Neural cell (in vitro differentiated cells): ENCODE measurements around the gene RIPK3. TPM values are rescaled to one million over a fixed set of nuclear protein-coding genes. Genes with fewer than 3 reads are reported as not detected.

ENCODE experiments used
- H2AFZ ChIP-seq: fragments of 200-600, 300-800 bp; sonication (generic), shearing (Covaris generic); 2 replicates; pipeline ENCODE4 v1.6.0; 2014; ENCODE audit warnings: low read depth, mild to moderate bottlenecking, antibody characterized with exemption, low read length, moderate library complexity
- H3F3A ChIP-seq: fragments of 200-600 bp; shearing (Covaris generic); 2 replicates; pipeline ENCODE4 v1.6.1; 2016; ENCODE audit warnings: mild to moderate bottlenecking, moderate library complexity, mixed read lengths, antibody characterized with exemption, low read length; ENCODE audit not compliant: insufficient read depth, poor library complexity, severe bottlenecking
- H3K27ac ChIP-seq: fragments of 200-600, 300-800 bp; sonication (generic), shearing (Covaris generic); 2 replicates; pipeline ENCODE4 v1.5.1; 2014; ENCODE audit warnings: mild to moderate bottlenecking, low read length, moderate library complexity
- H3K27me3 ChIP-seq: fragments of 300-800, 200-600 bp; sonication (generic), shearing (Covaris generic); 2 replicates; pipeline ENCODE4 v1.6.0; 2014; ENCODE audit warnings: mild to moderate bottlenecking, low read depth, low read length, moderate library complexity; ENCODE audit not compliant: insufficient read depth
- H3K36me3 ChIP-seq: fragments of 300-800, 200-600 bp; sonication (generic), shearing (Covaris generic); 2 replicates; pipeline ENCODE4 v1.5.1; 2014; ENCODE audit warnings: mild to moderate bottlenecking, antibody characterized with exemption, low read length, moderate library complexity; ENCODE audit not compliant: insufficient read depth
- H3K4me2 ChIP-seq: fragments of 300-800, 200-600 bp; sonication (generic), shearing (Covaris generic); 2 replicates; pipeline ENCODE4 v1.6.0; 2014; ENCODE audit warnings: mild to moderate bottlenecking, low read length
- H3K4me3 ChIP-seq: fragments of 300-800, 200-600 bp; sonication (generic), shearing (Covaris generic); 2 replicates; pipeline ENCODE4 v1.5.1; 2014; ENCODE audit warnings: mild to moderate bottlenecking, low read length, moderate library complexity
- H3K79me2 ChIP-seq: fragments of 200-600 bp; shearing (Covaris generic); replicated peaks from 2 replicates; pipeline ENCODE4 v1.6.0; 2014; ENCODE audit warnings: mild to moderate bottlenecking, low read length, moderate library complexity; ENCODE audit not compliant: insufficient read depth
- H3K9ac ChIP-seq: fragments of 300-800, 200-600 bp; sonication (generic), shearing (Covaris generic); 2 replicates; pipeline ENCODE4 v1.6.1; 2016; ENCODE audit warnings: mild to moderate bottlenecking, low read length, mixed read lengths
- H3K9me2 ChIP-seq: fragments of 200-600 bp; shearing (Covaris generic); 2 replicates; pipeline ENCODE4 v1.6.1; 2016; ENCODE audit warnings: mild to moderate bottlenecking, low read length, mixed read lengths; ENCODE audit not compliant: insufficient read depth
- H3K9me3 ChIP-seq: fragments of 200-600, 300-800 bp; sonication (generic), shearing (Covaris generic); 2 replicates; pipeline ENCODE4 v1.6.1; 2016; ENCODE audit warnings: mild to moderate bottlenecking, mixed run types, low read length, moderate library complexity, mixed read lengths
- H4K20me1 ChIP-seq: fragments of 200-600 bp; shearing (Covaris generic); 2 replicates; pipeline ENCODE4 v1.6.1; 2016; ENCODE audit warnings: mild to moderate bottlenecking, mixed run types; ENCODE audit not compliant: insufficient read depth
- EP300 ChIP-seq: fragments of 450-650 bp; conservative IDR thresholded peaks from 2 replicates; pipeline ENCODE4 v1.6.1; 2014; ENCODE audit warnings: antibody characterized with exemption, mild to moderate bottlenecking, moderate library complexity; ENCODE audit not compliant: poor library complexity, severe bottlenecking
- EZH2 ChIP-seq: fragments of 200-600, 300-800 bp; shearing (Covaris generic), sonication (generic); IDR thresholded peaks from 2 replicates; pipeline ENCODE4 v1.6.1; 2014; ENCODE audit warnings: antibody characterized with exemption, low read length, borderline replicate concordance, mild to moderate bottlenecking; ENCODE audit not compliant: insufficient read depth, poor library complexity, severe bottlenecking
- MXI1 ChIP-seq: fragments of 450-650 bp; conservative IDR thresholded peaks from 2 replicates; pipeline ENCODE4 v1.6.1; 2014; ENCODE audit warnings: antibody characterized with exemption, mild to moderate bottlenecking; ENCODE audit not compliant: poor library complexity, severe bottlenecking
- POLR2AphosphoS5 ChIP-seq: IDR thresholded peaks from 2 replicates; pipeline ENCODE4 v1.6.1; 2012
- RAD21 ChIP-seq: fragments of 450-650 bp; conservative IDR thresholded peaks from 2 replicates; pipeline ENCODE4 v1.6.1; 2014; ENCODE audit warnings: antibody characterized with exemption, mild to moderate bottlenecking, moderate library complexity
- SMC3 ChIP-seq: fragments of 450-650 bp; conservative IDR thresholded peaks from 2 replicates; pipeline ENCODE4 v1.6.1; 2014; ENCODE audit warnings: antibody characterized with exemption, mild to moderate bottlenecking, moderate library complexity; ENCODE audit not compliant: poor library complexity
- TAF1 ChIP-seq: IDR thresholded peaks from 2 replicates; pipeline ENCODE4 v1.6.1; 2012; ENCODE audit warnings: low read depth
- polyA plus RNA-seq: library from polyadenylated mRNA; depleted of rRNA; stranded (reverse); fragments of >200 nt; gene quantifications from 2 replicates; pipeline ENCODE4 v1.2.3, GENCODE V29; 2014
- TF ChIP-seq, protein P1 (sequence below): IDR thresholded peaks from 2 replicates; pipeline ENCODE4 v1.6.1; 2012; ENCODE audit warnings: borderline replicate concordance
- TF ChIP-seq, protein P2 (sequence below): fragments of 450-650 bp; IDR thresholded peaks from 2 replicates; pipeline ENCODE4 v1.5.1; 2014; ENCODE audit warnings: antibody characterized with exemption, mild to moderate bottlenecking, moderate library complexity; ENCODE audit not compliant: poor library complexity, severe bottlenecking

RIPK3 gene
- polyA plus RNA-seq, 1 donor from 2014 or later, result not detected

DNA sequence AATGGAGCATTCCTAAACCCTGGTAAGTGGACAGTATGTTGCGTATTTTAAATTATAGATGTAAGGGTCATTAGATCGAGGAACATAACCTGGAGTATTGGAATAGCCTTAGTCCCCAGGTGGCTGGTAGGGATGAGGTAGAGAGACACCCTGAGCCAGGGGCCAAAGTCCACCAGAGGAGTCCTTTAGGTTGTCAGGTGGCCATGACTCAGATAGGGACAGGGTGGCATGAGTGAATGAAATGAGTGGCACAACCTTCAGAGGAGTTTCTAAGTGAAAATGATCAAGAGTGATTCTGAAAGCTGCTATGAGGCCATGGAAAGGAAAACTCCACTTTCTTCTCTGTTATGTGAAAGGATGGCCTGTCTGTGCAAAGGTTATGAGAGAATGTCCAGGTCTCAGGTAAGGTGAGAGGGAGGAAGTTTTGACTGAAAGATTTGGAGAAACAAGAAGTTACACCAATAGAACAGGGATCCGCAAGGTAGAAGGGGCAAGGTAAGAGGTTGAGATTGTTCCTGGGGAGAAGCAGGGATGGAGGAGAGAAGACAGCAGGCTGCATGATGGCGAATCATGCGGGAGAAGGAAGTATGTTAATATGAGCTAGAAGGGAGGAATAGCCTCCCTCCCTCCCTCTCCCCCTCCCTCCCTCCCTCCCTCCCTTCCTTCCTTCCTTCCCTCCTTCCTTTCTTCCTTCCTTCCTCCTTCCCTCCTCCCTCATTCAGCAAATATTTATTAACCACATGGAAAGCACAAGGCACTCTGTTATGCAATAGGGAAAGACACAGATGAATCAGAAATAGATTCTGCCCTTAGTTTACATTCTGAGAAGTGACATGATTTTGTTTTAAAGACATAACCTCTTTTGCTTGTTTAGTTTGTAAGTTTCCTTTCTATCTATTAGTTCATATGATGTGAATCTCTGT is 14.0 kb upstream of the RIPK3 start:
- Histone ChIP-seq H3K36me3 (no peaks in the 10 kb centered on the region), H3F3A (no peaks in the 10 kb centered on the region), H3K9me3 (no peaks in the 10 kb centered on the region), H3K4me3 (no peak overlapping the region), H3K9ac (no peak overlapping the region), H3K4me2 (no peak overlapping the region), H3K27ac (no peak overlapping the region), H3K9me2 (no peaks in the 10 kb centered on the region), H4K20me1 (no peaks in the 10 kb centered on the region), H2AFZ (no peak overlapping the region), H3K27me3 (peaks cover 6% of the 10 kb centered on the region), H3K79me2 (no peaks in the 10 kb centered on the region)
- TF ChIP-seq EZH2 (no peak), SMC3 (no peak), MXI1 (no peak)

DNA sequence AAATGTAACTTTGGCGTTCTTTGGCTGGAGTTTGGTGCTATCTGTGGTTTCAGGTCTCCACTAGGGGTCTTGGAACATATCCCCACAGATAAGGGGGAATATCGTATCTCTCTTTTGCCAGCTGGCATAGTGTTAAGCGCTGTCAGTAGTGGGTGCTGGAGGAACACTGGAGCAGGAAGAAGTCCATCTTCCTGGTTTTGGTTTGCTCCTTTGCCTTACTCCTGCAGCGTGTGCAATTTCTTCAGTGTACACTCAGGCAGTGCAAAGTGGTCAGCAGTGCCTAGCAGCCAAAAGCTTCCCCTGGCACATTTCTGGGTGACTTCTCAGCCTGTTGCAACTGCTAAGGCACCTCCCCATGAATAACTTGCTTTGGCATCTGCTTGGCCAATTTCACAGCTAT is 11.7 kb upstream of the RIPK3 start:
- TF ChIP-seq EP300 (no peak), POLR2AphosphoS5 (no peak), TAF1 (no peak), EZH2 (no peak), MXI1 (no peak), RAD21 (no peak), SMC3 (no peak)
- TF ChIP-seq, protein P1, sequence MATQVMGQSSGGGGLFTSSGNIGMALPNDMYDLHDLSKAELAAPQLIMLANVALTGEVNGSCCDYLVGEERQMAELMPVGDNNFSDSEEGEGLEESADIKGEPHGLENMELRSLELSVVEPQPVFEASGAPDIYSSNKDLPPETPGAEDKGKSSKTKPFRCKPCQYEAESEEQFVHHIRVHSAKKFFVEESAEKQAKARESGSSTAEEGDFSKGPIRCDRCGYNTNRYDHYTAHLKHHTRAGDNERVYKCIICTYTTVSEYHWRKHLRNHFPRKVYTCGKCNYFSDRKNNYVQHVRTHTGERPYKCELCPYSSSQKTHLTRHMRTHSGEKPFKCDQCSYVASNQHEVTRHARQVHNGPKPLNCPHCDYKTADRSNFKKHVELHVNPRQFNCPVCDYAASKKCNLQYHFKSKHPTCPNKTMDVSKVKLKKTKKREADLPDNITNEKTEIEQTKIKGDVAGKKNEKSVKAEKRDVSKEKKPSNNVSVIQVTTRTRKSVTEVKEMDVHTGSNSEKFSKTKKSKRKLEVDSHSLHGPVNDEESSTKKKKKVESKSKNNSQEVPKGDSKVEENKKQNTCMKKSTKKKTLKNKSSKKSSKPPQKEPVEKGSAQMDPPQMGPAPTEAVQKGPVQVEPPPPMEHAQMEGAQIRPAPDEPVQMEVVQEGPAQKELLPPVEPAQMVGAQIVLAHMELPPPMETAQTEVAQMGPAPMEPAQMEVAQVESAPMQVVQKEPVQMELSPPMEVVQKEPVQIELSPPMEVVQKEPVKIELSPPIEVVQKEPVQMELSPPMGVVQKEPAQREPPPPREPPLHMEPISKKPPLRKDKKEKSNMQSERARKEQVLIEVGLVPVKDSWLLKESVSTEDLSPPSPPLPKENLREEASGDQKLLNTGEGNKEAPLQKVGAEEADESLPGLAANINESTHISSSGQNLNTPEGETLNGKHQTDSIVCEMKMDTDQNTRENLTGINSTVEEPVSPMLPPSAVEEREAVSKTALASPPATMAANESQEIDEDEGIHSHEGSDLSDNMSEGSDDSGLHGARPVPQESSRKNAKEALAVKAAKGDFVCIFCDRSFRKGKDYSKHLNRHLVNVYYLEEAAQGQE, result no peak
- TF ChIP-seq, protein P2, sequence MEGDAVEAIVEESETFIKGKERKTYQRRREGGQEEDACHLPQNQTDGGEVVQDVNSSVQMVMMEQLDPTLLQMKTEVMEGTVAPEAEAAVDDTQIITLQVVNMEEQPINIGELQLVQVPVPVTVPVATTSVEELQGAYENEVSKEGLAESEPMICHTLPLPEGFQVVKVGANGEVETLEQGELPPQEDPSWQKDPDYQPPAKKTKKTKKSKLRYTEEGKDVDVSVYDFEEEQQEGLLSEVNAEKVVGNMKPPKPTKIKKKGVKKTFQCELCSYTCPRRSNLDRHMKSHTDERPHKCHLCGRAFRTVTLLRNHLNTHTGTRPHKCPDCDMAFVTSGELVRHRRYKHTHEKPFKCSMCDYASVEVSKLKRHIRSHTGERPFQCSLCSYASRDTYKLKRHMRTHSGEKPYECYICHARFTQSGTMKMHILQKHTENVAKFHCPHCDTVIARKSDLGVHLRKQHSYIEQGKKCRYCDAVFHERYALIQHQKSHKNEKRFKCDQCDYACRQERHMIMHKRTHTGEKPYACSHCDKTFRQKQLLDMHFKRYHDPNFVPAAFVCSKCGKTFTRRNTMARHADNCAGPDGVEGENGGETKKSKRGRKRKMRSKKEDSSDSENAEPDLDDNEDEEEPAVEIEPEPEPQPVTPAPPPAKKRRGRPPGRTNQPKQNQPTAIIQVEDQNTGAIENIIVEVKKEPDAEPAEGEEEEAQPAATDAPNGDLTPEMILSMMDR, result no peak
- no peaks in the 10 kb centered on the region for H4K20me1 ChIP-seq
- peaks cover 6% of the 10 kb centered on the region for H3K27me3 ChIP-seq
- no peak overlapping the region for H3K9ac ChIP-seq
- no peak overlapping the region for H3K4me3 ChIP-seq
- H3K79me2 ChIP-seq, result no peaks in the 10 kb centered on the region
- no peaks in the 10 kb centered on the region for H3K9me3 ChIP-seq
- no peak overlapping the region for H2AFZ ChIP-seq
- no peaks in the 10 kb centered on the region for H3F3A ChIP-seq
- no peaks in the 10 kb centered on the region for H3K9me2 ChIP-seq
- no peak overlapping the region for H3K27ac ChIP-seq
- H3K36me3 ChIP-seq, result no peaks in the 10 kb centered on the region
- H3K4me2 ChIP-seq, result no peak overlapping the region
